ENCODE data around the gene PARD3.

GRCh38 chr10:34292194-34292565 is 522.9 kb downstream of the PARD3 start:
- TF ChIP-seq CTCF (IDR thresholded peaks at IDR 0.05) (no peak), POLR2A (IDR thresholded peaks at IDR 0.05) (no peak), EP300 (IDR thresholded peaks at IDR 0.05) (no peak)
